MM.1S (cell line): Measurements from ENCODE around the gene FNDC8.
A peak's percentile ranks its signal among the peaks of the same experiment; 100 is the strongest.

ENCODE experiments used
- DNase-seq: peaks from one replicate; pipeline ENCODE4 v3.0.0-alpha.2; 2015
- H2AFZ ChIP-seq: fragments of 300-600 bp; sonication (generic); 2 replicates; pipeline ENCODE4 v1.6.0; 2016; ENCODE audit warnings: antibody characterized with exemption, low read length
- H3F3A ChIP-seq: fragments of 300-600 bp; sonication (generic); 2 replicates; pipeline ENCODE4 v1.6.1; 2016; ENCODE audit warnings: mild to moderate bottlenecking, antibody characterized with exemption, low read length, moderate library complexity, mixed read lengths; ENCODE audit not compliant: insufficient read depth
- H3K27ac ChIP-seq: fragments of 300-600 bp; sonication (generic); 2 replicates; pipeline ENCODE4 v1.5.1; 2016; ENCODE audit warnings: mild to moderate bottlenecking, low read length
- H3K27me3 ChIP-seq: fragments of 300-600 bp; sonication (generic); replicated peaks from 2 replicates; pipeline ENCODE4 v1.6.0; 2016; ENCODE audit warnings: low read length; ENCODE audit not compliant: insufficient read depth
- H3K36me3 ChIP-seq: fragments of 300-600 bp; sonication (generic); replicated peaks from 2 replicates; pipeline ENCODE4 v1.6.1; 2016; ENCODE audit warnings: mild to moderate bottlenecking, low read length, mixed read lengths; ENCODE audit not compliant: insufficient read depth
- H3K4me1 ChIP-seq: fragments of 300-600 bp; sonication (generic); 2 replicates; pipeline ENCODE4 v1.6.1; 2016; ENCODE audit warnings: low read length, mixed read lengths
- H3K4me2 ChIP-seq: fragments of 300-600 bp; sonication (generic); 2 replicates; pipeline ENCODE4 v1.6.0; 2016; ENCODE audit warnings: low read depth, low read length
- H3K4me3 ChIP-seq: fragments of 300-600 bp; sonication (generic); 2 replicates; pipeline ENCODE4 v1.5.1; 2016; ENCODE audit warnings: low read length, mixed read lengths
- H3K79me2 ChIP-seq: fragments of 300-600 bp; sonication (generic); 2 replicates; pipeline ENCODE4 v1.6.1; 2016; ENCODE audit warnings: mixed run types, low read length, mixed read lengths
- H3K9ac ChIP-seq: fragments of 300-600 bp; sonication (generic); 2 replicates; pipeline ENCODE4 v1.6.1; 2016; ENCODE audit warnings: low read length, mixed read lengths
- H3K9me2 ChIP-seq: fragments of 300-600 bp; sonication (generic); replicated peaks from 2 replicates; pipeline ENCODE4 v1.6.1; 2016; ENCODE audit warnings: mild to moderate bottlenecking, low read length, mixed read lengths; ENCODE audit not compliant: insufficient read depth
- H3K9me3 ChIP-seq: fragments of 300-600 bp; sonication (generic); replicated peaks from 2 replicates; pipeline ENCODE4 v1.6.1; 2016; ENCODE audit warnings: mild to moderate bottlenecking, low read length, mixed read lengths; ENCODE audit not compliant: insufficient read depth
- H4K20me1 ChIP-seq: fragments of 300-600 bp; sonication (generic); 2 replicates; pipeline ENCODE4 v1.6.1; 2016; ENCODE audit warnings: mild to moderate bottlenecking, low read length, moderate library complexity, mixed read lengths; ENCODE audit not compliant: insufficient read depth
- CTCF ChIP-seq: fragments of 300-600 bp; sonication (generic); IDR thresholded peaks from 2 replicates; pipeline ENCODE4 v1.5.1; 2016; ENCODE audit warnings: antibody characterized with exemption, low read length, mixed read lengths
- EZH2 ChIP-seq: fragments of 300-600 bp; sonication (generic); optimal IDR thresholded peaks from 2 replicates; pipeline ENCODE3; 2017; ENCODE audit warnings: low read depth, mild to moderate bottlenecking, antibody characterized with exemption, low read length, mixed read lengths
- EZH2phosphoT487 ChIP-seq: fragments of 300-600 bp; sonication (generic); IDR thresholded peaks from 2 replicates; pipeline ENCODE4 v1.6.1; 2018; ENCODE audit warnings: antibody characterized with exemption, low read length

The FNDC8 gene

GRCh38 chr17:35080536-35080935 lies 40.9 kb upstream of the FNDC8 start:
- H4K20me1 ChIP-seq: no peaks in the 10 kb centered on the region
- H3K4me1 ChIP-seq: peaks cover 43% of the 10 kb centered on the region
- no peaks in the 10 kb centered on the region for H3K9me2 ChIP-seq
- H3F3A ChIP-seq: peaks cover 20% of the 10 kb centered on the region
- peak; percentile 67 for DNase-seq
- H3K4me3 ChIP-seq: no peak overlapping the region
- no peaks in the 10 kb centered on the region for H3K9me3 ChIP-seq
- H3K27ac ChIP-seq: peak overlapping the region; percentile 39; the same call in 1 of the 2 replicates
- no peak overlapping the region for H3K9ac ChIP-seq
- no peaks in the 10 kb centered on the region for H3K27me3 ChIP-seq
- TF ChIP-seq EZH2phosphoT487: no peak
- TF ChIP-seq CTCF: no peak
- no peak for TF ChIP-seq EZH2
- peak overlapping the region; percentile 14; the same call in 1 of the 2 replicates for H3K4me2 ChIP-seq
- no peak overlapping the region for H2AFZ ChIP-seq
- no peaks in the 10 kb centered on the region for H3K36me3 ChIP-seq
- peaks cover 80% of the 10 kb centered on the region for H3K79me2 ChIP-seq

- no peaks in the 10 kb centered on the region for H3K27me3 ChIP-seq
- no peak for DNase-seq
- no peaks in the 10 kb centered on the region for H4K20me1 ChIP-seq
- peaks cover 18% of the 10 kb centered on the region for H3F3A ChIP-seq
- peak overlapping the region; percentile 14; the same call in 1 of the 2 replicates for H3K4me2 ChIP-seq
- H3K36me3 ChIP-seq: no peaks in the 10 kb centered on the region
- no peaks in the 10 kb centered on the region for H3K9me2 ChIP-seq
- peak overlapping the region; percentile 39; the same call in 1 of the 2 replicates for H3K27ac ChIP-seq
- no peak overlapping the region for H3K4me3 ChIP-seq
- no peak for TF ChIP-seq CTCF
- TF ChIP-seq EZH2: no peak
- TF ChIP-seq EZH2phosphoT487: no peak
- H2AFZ ChIP-seq: no peak overlapping the region
- H3K4me1 ChIP-seq: peaks cover 43% of the 10 kb centered on the region
- H3K79me2 ChIP-seq: peaks cover 89% of the 10 kb centered on the region
- H3K9ac ChIP-seq: no peak overlapping the region
- H3K9me3 ChIP-seq: no peaks in the 10 kb centered on the region
These were observed 39.8 kb upstream of the FNDC8 start for GRCh38 chr17:35081638-35082037.

GRCh38 chr17:35082073-35082657 lies 39.2 kb upstream of the FNDC8 start:
- Histone ChIP-seq H3K9ac (no peak overlapping the region), H2AFZ (no peak overlapping the region), H3K27me3 (no peaks in the 10 kb centered on the region), H3K36me3 (no peaks in the 10 kb centered on the region), H3F3A (peaks cover 18% of the 10 kb centered on the region), H3K9me2 (no peaks in the 10 kb centered on the region), H3K4me1 (peaks cover 48% of the 10 kb centered on the region), H3K27ac (peak overlapping the region; percentile 43), H3K4me3 (no peak overlapping the region), H4K20me1 (no peaks in the 10 kb centered on the region), H3K4me2 (peak overlapping the region; percentile 35; the same call in 1 of the 2 replicates), H3K79me2 (peaks cover 91% of the 10 kb centered on the region), H3K9me3 (no peaks in the 10 kb centered on the region)
- TF ChIP-seq EZH2: no peak
- TF ChIP-seq CTCF: no peak
- no peak for TF ChIP-seq EZH2phosphoT487
- peak; percentile 68 for DNase-seq
